SK-N-SH (cell line): ENCODE measurements around the gene UAP1L1. TPM values are rescaled to one million over a fixed set of nuclear protein-coding genes. Genes with fewer than 3 reads are reported as not detected.
A peak's percentile ranks its signal among the peaks of the same experiment; 100 is the strongest.

Experiments used
- CTCF ChIA-PET: fragments of 300-600, 350-600 bp; formaldehyde crosslinking; extraction: SDS; loops from one replicate; lab custom pipeline; 2021; lab: Yijun Ruan, JAX
- POLR2A ChIA-PET: fragments of 350-600 bp; sonication (Branson Sonifier 250); formaldehyde crosslinking; extraction: SDS; loops from one replicate; lab custom pipeline; 2020; ENCODE audit warnings: antibody characterized with exemption, inconsistent platforms; lab: Yijun Ruan, JAX
- DNase-seq: peaks from one replicate; pipeline ENCODE4 v3.0.0; 2012
- H2AFZ ChIP-seq: fragments of 200-600 bp; sonication (generic); 2 replicates; pipeline ENCODE4 v1.8.1; 2016; ENCODE audit warnings: antibody characterized with exemption, mild to moderate bottlenecking, low read depth
- H3F3A ChIP-seq: fragments of 200-600 bp; sonication (generic); replicated peaks from 2 replicates; pipeline ENCODE3; 2016; ENCODE audit warnings: antibody characterized with exemption, mild to moderate bottlenecking; ENCODE audit not compliant: insufficient read depth
- H3K27ac ChIP-seq, 2 experiments: fragments of 200-500 bp in 1 of 2; fragments of 200-600 bp in 1 of 2; sonication (Bioruptor generic) in 1 of 2; sonication (generic), shearing (Covaris generic) in 1 of 2; 2 replicates each; pipeline versions ENCODE4 v1.5.1 to v1.6.1; 2014 to 2016; ENCODE audit warnings: low read depth in 2 of 2, inconsistent platforms in 1 of 2, low read length in 1 of 2, mild to moderate bottlenecking in 1 of 2, mixed read lengths in 1 of 2
- H3K27me3 ChIP-seq: fragments of 200-600 bp; sonication (generic), shearing (Covaris generic); 2 replicates; pipeline ENCODE4 v1.6.1; 2016; ENCODE audit warnings: mixed run types; ENCODE audit not compliant: insufficient read depth
- H3K36me3 ChIP-seq, 2 experiments: fragments of 200-500 bp in 1 of 2; fragments of 200-600 bp in 1 of 2; sonication (Bioruptor generic) in 1 of 2; sonication (generic) in 1 of 2; replicated peaks in 1 of 2; 2 replicates each; pipeline versions ENCODE3 to v1.5.1; 2014 to 2016; ENCODE audit warnings: low read length in 1 of 2, mild to moderate bottlenecking in 1 of 2; ENCODE audit not compliant: insufficient read depth in 2 of 2, control insufficient read depth in 1 of 2
- H3K4me1 ChIP-seq, 2 experiments: fragments of 200-500 bp in 1 of 2; fragments of 200-600 bp in 1 of 2; sonication (Bioruptor generic) in 1 of 2; sonication (generic), shearing (Covaris generic) in 1 of 2; 2 replicates each; pipeline versions ENCODE4 v1.5.1 to v1.6.1; 2014 to 2016; ENCODE audit warnings: low read depth in 1 of 2, low read length in 1 of 2, mixed run types in 1 of 2; ENCODE audit not compliant: insufficient read depth in 2 of 2, control insufficient read depth in 1 of 2
- H3K4me2 ChIP-seq: fragments of 200-600 bp; sonication (generic), shearing (Covaris generic); 2 replicates; pipeline ENCODE4 v1.6.1; 2017; ENCODE audit warnings: mixed run types
- H3K4me3 ChIP-seq, 2 experiments: fragments of 200-500 bp in 1 of 2; fragments of 200-600 bp in 1 of 2; sonication (Bioruptor generic) in 1 of 2; sonication (generic), shearing (Covaris generic) in 1 of 2; 2 replicates each; pipeline versions ENCODE4 v1.5.1 to v1.8.1; 2014 to 2016; ENCODE audit warnings: low read depth in 2 of 2, inconsistent platforms in 1 of 2, low read length in 1 of 2, mild to moderate bottlenecking in 1 of 2, mixed read lengths in 1 of 2, moderate library complexity in 1 of 2
- H3K79me2 ChIP-seq: fragments of 200-600 bp; sonication (generic); 2 replicates; pipeline ENCODE4 v1.8.1; 2017; ENCODE audit warnings: mild to moderate bottlenecking; ENCODE audit not compliant: insufficient read depth
- H3K9ac ChIP-seq: fragments of 200-600 bp; sonication (generic); 2 replicates; pipeline ENCODE4 v1.6.1; 2017; ENCODE audit warnings: mixed run types
- H3K9me2 ChIP-seq: fragments of 200-600 bp; sonication (generic); 2 replicates; pipeline ENCODE4 v1.6.1; 2017; ENCODE audit warnings: mixed run types
- H3K9me3 ChIP-seq: fragments of 200-600 bp; sonication (generic); 2 replicates; pipeline ENCODE4 v1.6.1; 2017; ENCODE audit warnings: mixed run types, mild to moderate bottlenecking, moderate library complexity
- H4K20me1 ChIP-seq: fragments of 200-600 bp; sonication (generic); 2 replicates; pipeline ENCODE4 v1.6.1; 2017; ENCODE audit warnings: mild to moderate bottlenecking, mixed run types; ENCODE audit not compliant: insufficient read depth
- CHD2 ChIP-seq: fragments of 150-350 bp; IDR thresholded peaks from 2 replicates; pipeline ENCODE4 v1.6.1; 2018; ENCODE audit warnings: low read length; ENCODE audit not compliant: partially characterized antibody
- CTCF ChIP-seq: fragments of 200-600 bp; sonication (generic); IDR thresholded peaks from 2 replicates; pipeline ENCODE4 v1.6.1; 2017; ENCODE audit warnings: antibody characterized with exemption, mild to moderate bottlenecking, moderate library complexity
- POLR2AphosphoS5 ChIP-seq: IDR thresholded peaks from 2 replicates; pipeline ENCODE4 v1.6.1; 2012; ENCODE audit warnings: low read depth, low read length
- RAD21 ChIP-seq: IDR thresholded peaks from 2 replicates; pipeline ENCODE4 v1.6.1; 2012; ENCODE audit warnings: mild to moderate bottlenecking, low read length
- SMC3 ChIP-seq: IDR thresholded peaks from 2 replicates; pipeline ENCODE4 v1.6.1; 2012; ENCODE audit warnings: low read depth, low read length, improper control_type of control experiment
- YY1 ChIP-seq: IDR thresholded peaks from 2 replicates; pipeline ENCODE4 v1.4.0; 2012; ENCODE audit warnings: low read depth, mild to moderate bottlenecking
- WGBS: methylation state at CpG from one replicate; pipeline ENCODE4 v1.1.6; 2017; ENCODE audit warnings: low lambda C conversion rate; 5-methylcytosine and 5-hydroxymethylcytosine counted together
- polyA plus RNA-seq, 3 experiments: library from polyadenylated mRNA; depleted of rRNA; stranded (reverse); fragments of >200 nt; gene quantifications; 2 replicates each; pipeline ENCODE4 v1.2.3, GENCODE V29; 2012
- TF ChIP-seq, protein P1 (sequence below): IDR thresholded peaks from 2 replicates; pipeline ENCODE4 v1.6.1; 2012; ENCODE audit warnings: mild to moderate bottlenecking, low read depth, low read length, moderate library complexity
- TF ChIP-seq, protein P2 (sequence below): IDR thresholded peaks from 2 replicates; pipeline ENCODE4; 2012

The UAP1L1 gene
- polyA plus RNA-seq, 1 of the 3 experiments (the other 2 are of a cell fraction): 5.6 TPM

GRCh38 chr9:137064027-137064879 lies 13.1 kb upstream of the UAP1L1 start:
- peaks cover 0 to 18% of the 10 kb centered on the region in 2 experiments; a peak in 1 of 4 replicates for H3K4me1 ChIP-seq
- no peak overlapping the region for H3K4me2 ChIP-seq
- H3K9me3 ChIP-seq: no peaks in the 10 kb centered on the region
- H2AFZ ChIP-seq: no peak overlapping the region
- H3K9ac ChIP-seq: no peak overlapping the region
- no peaks in the 10 kb centered on the region for H3K9me2 ChIP-seq
- WGBS: 59% methylated on average over 15 of the region's 55 CpGs
- TF ChIP-seq POLR2AphosphoS5 (no peak), CHD2 (peak; percentile 45), SMC3 (peak; percentile 91), RAD21 (peak; percentile 74), CTCF (peak; percentile 85)
- TF ChIP-seq, protein P1, sequence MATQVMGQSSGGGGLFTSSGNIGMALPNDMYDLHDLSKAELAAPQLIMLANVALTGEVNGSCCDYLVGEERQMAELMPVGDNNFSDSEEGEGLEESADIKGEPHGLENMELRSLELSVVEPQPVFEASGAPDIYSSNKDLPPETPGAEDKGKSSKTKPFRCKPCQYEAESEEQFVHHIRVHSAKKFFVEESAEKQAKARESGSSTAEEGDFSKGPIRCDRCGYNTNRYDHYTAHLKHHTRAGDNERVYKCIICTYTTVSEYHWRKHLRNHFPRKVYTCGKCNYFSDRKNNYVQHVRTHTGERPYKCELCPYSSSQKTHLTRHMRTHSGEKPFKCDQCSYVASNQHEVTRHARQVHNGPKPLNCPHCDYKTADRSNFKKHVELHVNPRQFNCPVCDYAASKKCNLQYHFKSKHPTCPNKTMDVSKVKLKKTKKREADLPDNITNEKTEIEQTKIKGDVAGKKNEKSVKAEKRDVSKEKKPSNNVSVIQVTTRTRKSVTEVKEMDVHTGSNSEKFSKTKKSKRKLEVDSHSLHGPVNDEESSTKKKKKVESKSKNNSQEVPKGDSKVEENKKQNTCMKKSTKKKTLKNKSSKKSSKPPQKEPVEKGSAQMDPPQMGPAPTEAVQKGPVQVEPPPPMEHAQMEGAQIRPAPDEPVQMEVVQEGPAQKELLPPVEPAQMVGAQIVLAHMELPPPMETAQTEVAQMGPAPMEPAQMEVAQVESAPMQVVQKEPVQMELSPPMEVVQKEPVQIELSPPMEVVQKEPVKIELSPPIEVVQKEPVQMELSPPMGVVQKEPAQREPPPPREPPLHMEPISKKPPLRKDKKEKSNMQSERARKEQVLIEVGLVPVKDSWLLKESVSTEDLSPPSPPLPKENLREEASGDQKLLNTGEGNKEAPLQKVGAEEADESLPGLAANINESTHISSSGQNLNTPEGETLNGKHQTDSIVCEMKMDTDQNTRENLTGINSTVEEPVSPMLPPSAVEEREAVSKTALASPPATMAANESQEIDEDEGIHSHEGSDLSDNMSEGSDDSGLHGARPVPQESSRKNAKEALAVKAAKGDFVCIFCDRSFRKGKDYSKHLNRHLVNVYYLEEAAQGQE: peak; percentile 75; the same call in 1 of the 2 replicates
- H3K4me3 ChIP-seq: no peak overlapping the region; a peak in 1 of 4 replicates
- ChIA-PET CTCF (interaction anchor here (0.6 to 16.8 kb wide), 26 partner anchors 8 to 295 kb away, joined by 3 to 803 read pairs (median 4); partner anchors contain the start of genes ABCA2, AJM1, CLIC3 and CYSRT1), POLR2A (interaction anchor here (1.2 kb wide), 1 partner anchor 9 kb away, joined by 7 read pairs; no protein-coding TSS in a partner anchor)
- peaks cover 5% of the 10 kb centered on the region for H3F3A ChIP-seq
- H3K36me3 ChIP-seq: no peaks in the 10 kb centered on the region
- H3K27ac ChIP-seq: peak overlapping the region in 1 of 2 experiments; percentile 11; a peak in 1 of 4 replicates
- DNase-seq: peak; percentile 89
- H4K20me1 ChIP-seq: peaks cover 12% of the 10 kb centered on the region; the same call in 1 of the 2 replicates
- 0 out of 2 replicates have a peak, but pooled peaks cover 3% of the 10 kb centered on the region for H3K79me2 ChIP-seq
- H3K27me3 ChIP-seq: no peaks in the 10 kb centered on the region

- no peak overlapping the region for H3K4me2 ChIP-seq
- WGBS: 70% methylated on average over 8 of the region's 12 CpGs
- H3K79me2 ChIP-seq: 0 out of 2 replicates have a peak, but pooled peaks cover 3% of the 10 kb centered on the region
- peaks cover 5% of the 10 kb centered on the region for H3F3A ChIP-seq
- H3K4me3 ChIP-seq: no peak overlapping the region
- no peak overlapping the region for H3K27ac ChIP-seq
- CTCF ChIA-PET: interaction anchor here (0.9 to 16.8 kb wide), 15 partner anchors 8 to 223 kb away, joined by 3 to 803 read pairs (median 5); partner anchors contain the start of genes ABCA2, AJM1, CYSRT1 and ENTPD2
- TF ChIP-seq, protein P2, sequence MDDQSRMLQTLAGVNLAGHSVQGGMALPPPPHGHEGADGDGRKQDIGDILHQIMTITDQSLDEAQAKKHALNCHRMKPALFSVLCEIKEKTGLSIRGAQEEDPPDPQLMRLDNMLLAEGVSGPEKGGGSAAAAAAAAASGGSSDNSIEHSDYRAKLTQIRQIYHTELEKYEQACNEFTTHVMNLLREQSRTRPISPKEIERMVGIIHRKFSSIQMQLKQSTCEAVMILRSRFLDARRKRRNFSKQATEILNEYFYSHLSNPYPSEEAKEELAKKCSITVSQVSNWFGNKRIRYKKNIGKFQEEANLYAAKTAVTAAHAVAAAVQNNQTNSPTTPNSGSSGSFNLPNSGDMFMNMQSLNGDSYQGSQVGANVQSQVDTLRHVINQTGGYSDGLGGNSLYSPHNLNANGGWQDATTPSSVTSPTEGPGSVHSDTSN: no peak
- TF ChIP-seq YY1: no peak
- POLR2A ChIA-PET: interaction anchor here (2.2 kb wide), 1 partner anchor 9 kb away, joined by 12 read pairs; no protein-coding TSS in a partner anchor
- H3K4me1 ChIP-seq: peaks cover 0 to 22% of the 10 kb centered on the region in 2 experiments; a peak in 1 of 4 replicates
- peaks cover 12% of the 10 kb centered on the region; the same call in 1 of the 2 replicates for H4K20me1 ChIP-seq
- H2AFZ ChIP-seq: no peak overlapping the region
- no peak for DNase-seq
- H3K36me3 ChIP-seq: no peaks in the 10 kb centered on the region
- no peaks in the 10 kb centered on the region for H3K9me3 ChIP-seq
- H3K27me3 ChIP-seq: no peaks in the 10 kb centered on the region
- H3K9ac ChIP-seq: no peak overlapping the region
- no peaks in the 10 kb centered on the region for H3K9me2 ChIP-seq
These were observed 12.5 kb upstream of the UAP1L1 start for GRCh38 chr9:137064880-137065164.
